ENCODE data around the gene KIF21B.
"Not testable (repeated sequence)": the region's sequence is repeated elsewhere in the genome, so short reads cannot be mapped to it uniquely, and the experiment has no call there.

Gene KIF21B

DNA sequence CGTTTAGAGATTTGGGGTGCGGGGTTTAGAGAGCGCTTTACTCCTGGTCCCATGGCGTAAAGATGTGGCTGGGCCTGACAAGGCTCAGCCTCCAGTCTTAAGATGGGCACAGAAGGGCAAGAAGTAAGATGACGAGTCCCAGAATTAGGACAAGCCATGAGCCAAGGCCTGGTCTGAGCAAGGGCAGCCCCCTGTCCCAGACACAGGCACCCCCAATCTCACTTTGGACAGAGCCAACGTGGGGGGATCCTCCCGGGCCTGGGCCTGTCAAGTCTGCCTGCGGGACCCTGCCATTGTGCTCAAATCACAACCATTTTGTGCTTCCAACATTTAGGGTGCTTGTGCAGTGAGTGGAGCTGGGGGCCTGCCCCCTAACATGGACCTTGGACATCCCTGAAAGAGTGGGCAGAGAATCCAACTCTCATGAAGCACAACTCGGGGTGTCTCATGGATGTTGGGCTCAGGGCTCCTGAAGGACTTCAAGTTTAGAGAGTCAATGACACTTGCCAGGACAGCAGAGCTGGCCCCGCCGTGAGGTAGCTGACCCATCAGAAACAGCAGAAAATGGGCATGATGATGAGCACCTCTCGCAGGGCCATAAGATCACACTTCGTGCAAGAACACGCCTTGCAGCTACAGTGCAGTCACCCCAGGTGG, 52.6 kb downstream of the KIF21B start:
- no peak for DNase-seq (ENCODE audit: low spot score)

DNA sequence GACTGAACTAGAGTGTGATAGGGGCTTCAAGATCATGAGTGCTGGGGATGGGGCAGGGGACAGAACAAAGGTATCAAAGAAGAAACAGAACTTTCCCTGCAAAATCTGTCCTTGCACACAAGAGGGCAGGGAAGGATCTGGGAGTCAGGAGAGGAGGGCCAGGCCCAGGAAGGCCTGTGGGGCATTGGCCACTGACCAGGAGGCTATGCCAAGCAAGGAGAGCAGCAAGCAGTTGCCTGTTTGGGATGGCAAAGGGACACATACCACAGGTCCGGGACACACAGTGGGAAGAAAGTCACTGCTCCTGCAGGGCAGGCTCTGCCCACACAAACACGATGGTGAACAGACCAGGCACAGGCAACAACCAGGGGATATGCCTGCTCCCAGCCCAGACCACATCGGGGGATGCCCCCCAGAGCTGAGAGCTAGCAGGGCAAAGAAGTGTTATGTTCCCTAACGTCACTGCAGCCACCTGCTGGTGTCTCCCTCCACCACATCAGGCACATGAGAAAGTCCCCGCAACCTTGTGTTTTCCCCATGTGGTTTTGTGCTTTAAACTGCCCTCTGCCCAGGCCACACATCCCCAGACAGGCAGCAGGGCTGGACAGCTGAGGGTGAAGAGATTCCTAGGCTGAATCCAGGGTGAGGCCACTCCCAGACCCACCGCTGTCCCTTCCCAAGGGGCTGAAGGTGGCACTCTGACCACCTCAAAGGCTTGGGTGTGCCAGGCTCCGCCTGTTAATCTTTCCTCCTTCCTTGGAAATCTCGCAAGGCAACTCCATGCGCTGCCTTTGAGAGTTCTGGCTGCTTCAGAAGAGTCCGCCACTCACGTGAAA, 53.6 kb downstream of the KIF21B start:
- no peak for DNase-seq (ENCODE audit: low spot score)

DNA sequence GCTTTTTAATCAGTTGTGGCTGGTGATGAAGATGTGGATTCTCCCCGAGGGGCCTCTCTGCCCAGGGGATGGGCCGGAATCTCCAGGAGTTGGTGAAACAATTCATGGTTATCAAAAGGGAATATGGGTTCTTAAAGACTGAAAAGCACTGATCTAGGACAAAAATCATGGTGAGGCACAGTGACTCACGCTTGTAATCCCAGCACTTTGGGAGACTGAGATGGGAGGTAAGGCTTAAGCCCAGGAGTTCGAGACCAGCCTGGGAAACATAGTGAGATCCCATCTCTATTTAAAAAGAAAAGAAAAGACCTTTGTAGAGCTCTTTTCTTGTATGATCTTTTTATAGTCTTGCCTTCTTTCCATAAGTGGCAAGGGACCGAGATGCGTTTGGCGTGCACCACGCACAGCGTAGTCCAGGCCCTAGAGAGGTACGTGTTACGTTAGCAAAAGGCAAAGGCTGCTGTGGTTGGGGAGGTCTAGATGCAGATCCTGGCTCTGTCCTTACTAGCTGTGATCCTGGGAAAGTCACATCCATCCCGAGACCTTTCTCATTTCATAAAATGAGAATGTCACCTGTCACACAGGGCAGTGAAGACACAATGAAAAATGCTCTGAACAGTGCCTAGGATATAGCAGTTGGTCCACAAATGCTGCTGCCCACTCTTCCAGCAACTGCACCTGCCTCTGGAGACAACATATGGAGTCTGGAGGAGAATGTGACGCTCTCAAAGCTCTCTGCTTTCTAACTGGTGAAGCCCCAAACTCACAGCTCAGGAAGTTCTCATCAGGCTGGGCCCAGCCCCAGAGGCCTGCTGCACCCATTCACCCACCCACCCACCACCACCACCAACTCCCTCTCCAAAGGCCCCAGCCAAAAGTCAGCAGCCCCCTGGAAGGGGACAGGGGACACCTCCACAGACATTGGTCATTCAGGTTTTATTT, 54.8 kb downstream of the KIF21B start:
- no peak for DNase-seq (ENCODE audit: low spot score)

DNA sequence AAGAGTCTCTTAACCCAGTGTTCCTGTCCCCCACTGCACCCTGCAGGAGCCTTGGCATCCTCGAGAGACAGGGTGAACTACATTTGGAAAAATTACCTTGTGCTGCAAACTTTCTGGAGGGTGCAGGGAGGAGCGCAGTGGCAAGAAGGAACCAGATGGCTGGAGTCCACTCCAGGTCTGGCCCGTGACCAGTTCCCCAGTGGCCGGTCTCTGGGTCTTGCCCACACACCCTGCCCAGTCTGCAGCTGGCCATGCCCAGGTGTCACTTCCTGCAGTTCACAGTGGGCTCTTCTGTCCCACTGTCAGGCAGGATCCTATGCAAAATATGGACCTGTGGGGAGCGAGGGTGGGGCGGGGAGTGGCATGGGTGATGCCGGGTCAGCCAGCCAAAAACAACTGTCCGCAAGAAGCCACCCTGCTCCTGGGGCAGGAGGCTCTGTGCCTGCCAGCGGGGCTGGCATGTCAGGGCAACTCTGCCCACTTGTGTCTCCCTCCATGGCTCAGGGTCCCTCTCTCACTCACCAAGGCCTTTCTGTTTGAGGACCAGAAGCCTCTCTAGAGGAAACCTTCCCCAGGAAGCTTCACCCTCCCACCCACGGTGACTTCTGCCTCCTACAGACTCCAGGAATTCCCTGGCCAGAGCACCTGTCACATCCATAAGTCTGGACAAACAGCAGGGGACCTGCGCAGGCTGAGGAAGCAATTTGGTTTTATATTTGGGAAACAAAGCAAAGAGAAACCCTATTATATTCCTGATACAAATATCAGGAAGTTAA, 55.6 kb downstream of the KIF21B start:
- no peak for DNase-seq (ENCODE audit: low spot score)

DNA sequence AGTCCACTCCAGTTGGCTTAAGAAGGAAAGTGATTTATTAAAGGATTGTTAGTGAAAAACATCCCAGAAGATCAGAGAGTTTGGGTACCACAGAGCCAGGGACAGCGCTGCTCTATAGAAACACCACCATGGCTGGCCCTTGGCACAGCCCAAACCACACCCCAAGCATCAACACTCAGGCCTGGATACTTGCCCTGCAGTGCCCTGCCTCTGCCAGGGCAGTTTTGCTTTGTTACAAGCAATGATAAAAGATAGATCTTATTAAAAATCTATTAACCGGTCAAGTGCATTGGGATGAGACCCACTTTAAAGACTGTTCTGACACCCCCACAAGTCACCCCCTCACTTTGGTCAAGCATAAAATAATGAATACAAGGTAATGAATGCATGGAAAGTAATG, 56.6 kb downstream of the KIF21B start:
- no peak for DNase-seq (ENCODE audit: low spot score)

DNA sequence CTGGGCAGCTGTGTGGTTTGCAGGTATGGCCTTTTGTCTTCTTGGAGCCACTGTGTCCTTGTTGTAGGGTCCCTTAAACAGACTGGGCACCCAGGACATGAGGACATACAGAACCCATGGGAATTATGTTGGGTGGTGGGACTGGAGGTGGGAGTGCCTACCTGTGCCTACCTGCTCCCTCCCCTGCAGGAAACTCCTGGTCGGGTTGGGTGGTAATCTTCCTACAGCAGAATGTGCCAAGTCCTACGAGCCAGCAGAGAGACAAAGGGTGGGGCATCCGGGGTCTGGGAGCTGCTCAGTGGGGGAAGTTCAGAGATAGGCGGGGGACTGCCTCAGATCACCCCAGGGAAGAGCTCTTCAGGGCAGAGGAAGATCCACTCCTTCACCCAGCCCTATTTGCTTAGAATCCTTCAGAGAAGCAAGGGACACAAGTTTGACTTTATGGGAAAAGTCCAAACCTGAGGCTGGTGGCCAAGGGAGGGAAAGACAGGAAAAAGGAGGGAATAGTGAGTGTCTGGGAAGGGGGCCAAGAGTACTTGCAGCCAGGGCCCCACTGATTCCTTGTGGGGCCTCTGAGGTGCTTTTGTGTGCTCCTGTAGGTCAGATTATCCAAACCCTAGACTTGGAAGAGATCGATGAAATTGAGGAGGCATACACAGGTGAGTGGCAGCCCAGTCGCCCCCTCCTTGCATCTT, 58.3 kb downstream of the KIF21B start:
- no peak for DNase-seq (ENCODE audit: low spot score)

DNA sequence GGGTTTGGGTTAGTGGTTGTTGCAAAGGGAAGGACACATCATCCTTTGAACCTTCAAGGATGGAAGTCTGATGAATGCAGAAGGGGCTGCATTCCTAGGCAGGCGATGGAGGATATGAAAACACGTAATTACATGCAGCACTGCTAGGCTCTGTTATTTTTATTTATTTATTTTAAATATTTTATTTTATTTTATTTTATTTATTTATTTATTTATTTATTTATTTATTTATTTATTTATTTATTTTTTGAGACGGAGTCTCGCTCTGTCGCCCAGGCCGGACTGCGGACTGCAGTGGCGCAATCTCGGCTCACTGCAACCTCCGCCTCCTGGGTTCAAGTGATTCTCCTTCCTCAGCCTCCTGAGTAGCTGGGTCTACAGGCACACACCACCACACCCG, 59.6 kb downstream of the KIF21B start:
- DNase-seq (ENCODE audit: low spot score) = not testable (repeated sequence)

DNA sequence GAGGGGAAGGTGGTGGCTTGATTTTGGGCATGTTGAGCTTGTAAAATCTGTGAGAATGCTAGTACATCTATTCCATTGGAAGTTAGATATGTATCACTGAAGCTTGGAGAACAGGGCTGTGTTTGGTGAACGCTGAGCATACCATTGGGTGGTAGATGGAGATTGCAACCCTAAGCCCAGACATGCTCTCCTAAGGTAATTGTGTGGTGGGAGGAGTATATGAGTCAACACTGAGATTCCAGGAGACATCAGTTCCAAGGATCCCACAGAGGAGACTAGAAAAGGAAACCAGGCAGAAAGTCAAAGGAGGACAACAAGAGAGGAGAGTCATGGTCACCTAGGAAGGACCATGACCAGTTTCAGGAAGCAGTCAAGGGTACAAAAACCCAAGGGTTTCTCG, 60.4 kb downstream of the KIF21B start:
- no peak for DNase-seq (ENCODE audit: low spot score)

DNA sequence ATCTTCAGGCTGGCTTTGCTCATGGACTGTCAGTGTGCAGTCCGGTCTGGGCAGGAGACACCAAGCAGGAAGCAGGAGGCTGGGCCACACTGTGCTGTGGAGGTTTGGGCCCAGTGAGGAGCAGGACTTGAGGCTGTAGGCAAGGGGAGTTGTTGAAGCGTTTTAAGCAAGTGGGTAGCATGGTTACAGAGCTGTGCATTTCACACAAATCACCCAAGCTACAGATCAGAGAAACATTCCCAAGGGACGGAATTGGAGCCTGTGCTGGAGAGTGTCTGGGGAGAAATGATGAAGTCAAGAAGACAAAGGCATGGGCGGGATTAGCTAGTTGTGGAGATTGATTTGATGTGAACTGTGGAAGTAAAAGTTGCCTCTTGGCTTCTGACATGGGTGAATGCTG, 60.9 kb downstream of the KIF21B start:
- DNase-seq (ENCODE audit: low spot score) = no peak

DNA sequence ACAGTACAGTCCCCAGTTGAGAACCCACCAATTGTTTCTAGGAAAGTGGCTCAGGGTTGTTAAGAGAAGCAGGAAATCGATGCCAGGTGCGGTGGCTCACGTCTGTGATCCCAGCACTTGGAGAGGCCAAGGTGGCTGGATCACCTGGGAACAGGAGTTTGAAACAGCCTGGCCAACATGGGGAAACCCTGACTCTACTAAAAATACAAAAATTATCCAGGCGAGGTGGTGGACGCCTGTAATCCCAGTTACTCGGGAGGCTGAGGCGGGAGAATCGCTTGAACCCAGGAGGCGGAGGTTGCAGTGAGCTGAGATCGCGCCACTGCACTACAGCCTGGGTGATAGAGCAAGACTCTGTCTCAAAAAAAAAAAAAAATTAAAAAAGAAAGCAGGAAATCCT, 61.4 kb downstream of the KIF21B start:
- not testable (repeated sequence) for DNase-seq (ENCODE audit: low spot score)

DNA sequence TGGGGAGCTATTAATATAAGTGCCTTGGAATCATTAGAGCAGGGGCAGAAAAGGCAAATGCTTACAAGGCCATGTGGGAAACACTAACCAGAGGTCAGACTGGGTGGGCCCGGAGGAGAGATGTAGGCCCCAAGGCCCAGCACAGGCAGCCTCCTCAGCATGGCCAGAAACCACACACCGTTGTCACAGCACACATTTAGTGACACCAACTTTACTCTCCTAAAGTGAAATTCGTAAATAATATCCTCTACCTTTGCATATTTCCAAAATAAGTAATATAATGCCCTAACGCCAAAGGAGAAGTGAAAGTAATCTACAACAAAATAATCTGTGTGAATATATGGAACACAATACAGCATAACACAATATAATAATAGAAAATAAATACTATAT, 62.6 kb downstream of the KIF21B start:
- DNase-seq (ENCODE audit: low spot score) = no peak

DNA sequence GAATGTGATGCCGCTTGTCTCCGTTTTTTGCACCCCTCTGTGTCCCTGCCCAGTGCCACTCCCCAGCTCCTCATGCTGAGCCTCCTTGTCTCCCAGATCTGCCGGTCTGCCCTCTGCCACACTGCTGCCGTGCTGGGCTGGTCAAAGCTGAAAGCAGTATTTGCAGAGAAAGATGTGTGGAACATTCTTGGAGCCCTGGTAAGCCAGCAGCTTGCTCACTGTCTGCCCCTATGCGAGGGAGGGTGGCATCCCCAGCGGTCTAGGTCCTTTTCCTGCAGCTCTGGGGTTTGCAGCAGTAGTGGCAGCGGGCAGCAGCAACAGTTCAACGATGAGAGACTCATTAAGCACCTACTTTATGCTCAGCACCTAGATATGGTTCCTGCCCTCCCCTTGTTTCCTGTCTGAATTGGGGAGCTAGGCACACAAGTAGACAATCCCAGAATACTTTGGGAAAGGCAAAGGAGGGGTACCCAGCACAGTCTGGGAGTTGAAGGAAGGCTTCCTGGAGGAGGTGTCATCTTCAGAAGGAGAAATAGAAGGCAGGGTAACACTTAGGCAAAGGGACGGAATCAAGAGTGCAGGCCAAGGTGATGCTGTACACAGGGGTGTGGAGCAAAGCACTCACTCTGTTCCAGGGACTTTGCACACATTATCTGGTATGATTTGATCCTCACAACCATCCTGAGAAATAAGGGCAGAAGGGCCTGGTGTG, 63.1 kb downstream of the KIF21B start:
- no peak for DNase-seq (ENCODE audit: low spot score)

DNA sequence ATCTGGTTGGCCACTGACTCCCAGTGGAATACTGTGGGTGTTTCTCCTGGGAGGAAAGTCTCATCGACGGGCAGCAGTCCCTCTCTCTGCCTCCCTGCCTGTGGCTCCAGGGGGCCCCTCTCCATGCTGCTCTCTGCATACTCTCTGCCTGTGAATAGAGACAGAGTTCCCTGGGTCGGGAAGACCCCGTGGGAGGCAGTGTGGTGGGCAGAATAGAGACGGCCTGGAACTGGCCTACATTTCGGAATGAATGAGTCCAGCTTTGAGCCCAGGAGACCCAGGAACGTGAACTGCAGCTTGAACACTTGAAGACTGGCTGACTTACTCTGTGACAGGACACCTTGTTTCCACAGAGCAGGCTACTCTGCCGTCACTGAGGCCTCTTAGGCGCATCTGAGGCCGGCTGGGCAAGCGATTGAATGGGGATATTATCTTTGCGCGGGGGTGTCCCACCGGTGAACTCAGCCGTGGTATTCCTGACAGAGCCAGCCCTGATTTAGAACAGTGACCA, 64.0 kb downstream of the KIF21B start:
- no peak for DNase-seq (ENCODE audit: low spot score)

DNA sequence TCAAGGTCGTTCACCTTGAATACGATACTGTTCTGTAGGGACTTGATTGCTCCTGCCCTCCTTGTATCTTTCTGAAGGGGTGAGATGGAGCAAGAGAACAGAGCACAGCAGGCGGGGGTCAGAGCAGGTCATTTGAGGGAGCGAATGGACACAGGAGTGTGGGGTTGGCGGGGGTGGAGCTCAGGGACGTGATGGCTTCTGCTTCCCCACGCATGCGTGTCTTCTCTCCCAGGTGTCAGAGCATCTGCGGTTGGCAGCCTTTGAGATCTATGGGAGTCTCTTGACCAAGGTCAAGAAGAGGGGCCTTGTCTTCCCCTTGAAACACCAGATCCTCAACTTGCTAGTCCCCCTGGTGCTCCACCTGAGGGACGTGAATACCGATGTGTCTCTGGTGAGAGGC, 64.9 kb downstream of the KIF21B start:
- no peak for DNase-seq (ENCODE audit: low spot score)

DNA sequence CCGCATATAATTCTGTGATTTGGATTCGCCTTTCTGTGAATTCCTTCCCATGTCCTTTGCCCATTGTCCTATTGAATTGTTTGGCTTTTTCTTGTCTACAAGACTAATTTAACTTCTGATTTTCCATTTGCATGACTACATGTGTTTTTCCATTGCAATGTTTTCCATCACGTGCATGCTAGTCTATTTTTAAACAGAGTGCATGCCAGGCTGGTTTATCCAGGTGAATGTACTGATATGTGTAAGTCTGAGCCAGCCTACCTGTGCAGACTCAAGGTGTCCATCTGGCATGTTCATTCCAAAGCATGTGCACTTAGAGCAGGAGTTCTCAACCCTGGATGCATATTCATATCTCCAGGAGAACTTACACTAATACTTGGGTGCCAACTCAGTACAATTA, 69.1 kb downstream of the KIF21B start:
- DNase-seq (ENCODE audit: low spot score) = no peak

DNA sequence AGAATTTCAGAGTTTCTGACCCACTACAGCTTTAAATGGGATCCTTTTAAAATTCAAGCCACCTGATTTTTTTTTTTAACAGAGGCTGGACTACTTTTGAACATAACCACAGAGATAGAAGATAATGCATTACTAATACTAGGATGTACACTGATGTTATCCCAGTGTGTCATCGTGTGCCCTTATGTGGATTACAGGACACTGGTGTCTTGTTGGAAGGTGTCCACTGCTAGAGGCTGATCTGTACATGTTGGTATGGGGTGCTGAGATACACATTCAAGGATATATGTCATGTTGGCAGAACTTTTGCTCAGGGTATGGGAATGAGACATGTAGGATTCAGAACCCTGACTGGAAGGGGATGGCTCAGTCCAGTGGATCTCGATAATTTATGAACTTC, 72.5 kb downstream of the KIF21B start:
- no peak for DNase-seq (ENCODE audit: low spot score)

DNA sequence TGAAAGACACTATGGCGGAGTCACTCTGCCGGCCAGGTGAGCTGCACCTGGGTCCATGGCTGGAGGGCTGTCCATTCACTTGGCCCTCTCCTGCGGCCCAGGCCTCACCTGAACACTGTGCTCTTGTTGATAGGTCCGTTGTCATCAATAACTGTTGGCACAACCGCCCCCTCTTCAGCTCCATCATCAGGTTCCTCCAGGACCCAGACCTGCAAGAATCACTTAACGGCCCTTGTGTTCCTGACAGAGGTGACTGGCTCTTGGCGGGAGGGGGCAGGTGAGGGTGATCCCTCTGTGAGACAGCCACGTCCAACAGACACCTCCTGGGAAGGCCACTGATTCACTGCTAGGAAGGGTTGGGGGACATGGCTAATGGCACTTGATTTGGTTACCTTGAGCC, 73.9 kb downstream of the KIF21B start:
- DNase-seq (ENCODE audit: low spot score) = no peak

DNA sequence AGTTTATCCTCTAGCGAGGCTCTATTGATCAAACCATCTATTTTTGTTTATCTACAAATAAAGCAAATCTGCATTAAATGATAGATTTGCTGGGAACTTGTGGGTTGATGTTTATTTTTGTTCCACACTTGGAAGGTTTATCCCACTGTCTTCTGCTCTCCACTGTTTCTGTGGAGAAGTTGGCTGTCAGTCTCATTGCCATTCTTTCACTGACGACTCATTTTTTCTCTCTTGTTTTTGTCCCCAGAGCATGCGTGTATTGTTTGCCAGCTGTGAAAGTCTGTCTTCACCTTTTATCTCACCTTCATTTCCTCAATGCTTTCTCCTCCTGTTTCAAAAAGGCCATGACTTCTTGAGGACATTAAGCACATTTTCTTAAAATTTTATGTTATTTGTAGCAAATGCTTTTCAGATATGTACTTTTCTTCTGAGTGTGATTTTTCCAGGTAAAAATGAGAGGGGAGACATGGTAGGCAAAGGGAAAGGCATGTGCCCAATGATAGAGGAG, 76.4 kb downstream of the KIF21B start:
- no peak for DNase-seq (ENCODE audit: low spot score)

DNA sequence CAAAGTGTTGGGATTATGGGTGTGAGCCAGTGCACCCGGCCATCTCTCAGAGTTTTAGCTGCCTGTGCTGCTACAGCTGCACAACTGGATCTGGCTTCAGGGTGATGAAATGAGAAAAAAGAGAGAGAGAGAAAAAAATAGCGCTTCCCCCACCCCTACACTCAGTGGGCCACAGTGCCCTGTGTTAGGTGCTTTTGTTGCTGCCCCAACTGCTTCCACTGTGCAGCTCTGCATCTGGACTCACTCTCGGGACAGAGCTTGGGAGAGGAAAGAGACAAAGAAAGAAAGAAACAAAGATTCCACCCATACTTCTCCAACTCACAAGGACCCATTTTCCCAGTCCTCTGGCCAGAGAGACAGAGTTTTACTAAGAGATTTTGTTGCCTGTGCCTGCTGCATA, 78.4 kb downstream of the KIF21B start:
- DNase-seq (ENCODE audit: low spot score) = no peak

DNA sequence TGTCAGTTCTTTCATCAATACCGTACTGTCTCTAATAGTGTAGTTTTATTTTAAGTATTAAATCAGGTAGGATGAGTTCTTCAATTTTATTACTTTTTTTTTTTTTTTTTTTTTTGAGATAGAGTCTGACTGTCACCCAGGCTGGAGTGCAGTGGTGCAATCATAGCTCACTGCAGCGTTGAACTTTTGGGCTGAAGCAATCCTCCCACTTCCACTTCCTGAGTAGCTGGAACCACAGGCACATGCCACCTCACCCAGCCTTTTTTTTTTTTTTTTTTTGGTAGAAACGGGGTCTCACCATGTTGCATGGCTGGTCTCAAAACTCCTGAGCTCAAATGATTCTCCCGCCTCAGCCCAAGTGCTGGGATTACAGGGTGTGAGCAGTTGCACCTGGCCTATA, 84.6 kb downstream of the KIF21B start:
- DNase-seq (ENCODE audit: low spot score) = no peak

Measured in CD4-positive, alpha-beta T cell treated with Interleukin-15 for 4 hours (primary cell).